Lung (tissue), 12 donors: ENCODE data around the gene NREP. TPM values are rescaled to one million over a fixed set of nuclear protein-coding genes. Genes with fewer than 3 reads are reported as not detected.

ENCODE experiments used
- ATAC-seq: fragments of 200-7000 bp; cut with Tn5 transposase; one replicate; pipeline ENCODE4 v1.9.1; 2020; ENCODE audit warnings: moderate number of reproducible peaks; ENCODE audit not compliant: insufficient read depth, low FRiP score
- DNase-seq, 3 donors: peaks; one replicate each; pipeline ENCODE4 v3.0.0-alpha.2; 2013 to 2017
- H3K27ac ChIP-seq, 2 donors: one replicate each; pipeline ENCODE4 v1.5.1; 2013; ENCODE audit warnings: mild to moderate bottlenecking in 2 of 2, moderate library complexity in 2 of 2, control low read depth in 1 of 2, inconsistent platforms in 1 of 2, low read depth in 1 of 2, low read length in 1 of 2
- H3K27me3 ChIP-seq, 3 donors: one replicate each; pipeline ENCODE4 v1.5.1; 2013; ENCODE audit warnings: low read length in 2 of 3; ENCODE audit not compliant: control insufficient read depth in 3 of 3, insufficient read depth in 3 of 3
- H3K36me3 ChIP-seq, 4 donors: one replicate each; pipeline ENCODE4 v1.5.1; 2013; ENCODE audit warnings: low read length in 4 of 4, mild to moderate bottlenecking in 1 of 4, moderate library complexity in 1 of 4; ENCODE audit not compliant: control insufficient read depth in 4 of 4, insufficient read depth in 4 of 4
- H3K4me1 ChIP-seq, 5 donors: one replicate each; pipeline ENCODE4 v1.5.1; 2013; ENCODE audit warnings: low read length in 5 of 5, mild to moderate bottlenecking in 2 of 5, moderate library complexity in 1 of 5; ENCODE audit not compliant: control insufficient read depth in 5 of 5, insufficient read depth in 5 of 5
- H3K4me3 ChIP-seq: one replicate; pipeline ENCODE4 v1.5.1; 2013; ENCODE audit warnings: mild to moderate bottlenecking, control low read depth, moderate library complexity
- H3K9ac ChIP-seq, 2 donors: one replicate each; pipeline ENCODE4 v1.5.1; 2013; ENCODE audit warnings: low read length in 2 of 2, control low read depth in 1 of 2; ENCODE audit not compliant: insufficient read depth in 1 of 2
- H3K9me3 ChIP-seq, 4 donors: one replicate each; pipeline ENCODE4 v1.5.1; 2013; ENCODE audit warnings: low read length in 3 of 4, mild to moderate bottlenecking in 1 of 4, moderate library complexity in 1 of 4; ENCODE audit not compliant: control insufficient read depth in 4 of 4, insufficient read depth in 3 of 4
- CTCF ChIP-seq: IDR thresholded peaks from 2 replicates; pipeline ENCODE4 v1.5.1; 2012; ENCODE audit warnings: mild to moderate bottlenecking; ENCODE audit errors: control extremely low read depth, extremely low read depth
- WGBS, 2 donors: extraction: QIAGEN DNeasy Blood & Tissue Kit; methylation state at CpG; one replicate each; pipeline ENCODE4 v1.1.7; 2013; 5-methylcytosine and 5-hydroxymethylcytosine counted together
- polyA plus RNA-seq, 2 donors: library from polyadenylated mRNA; stranded (reverse); fragments of 200-250 nt; gene quantifications; one replicate each; pipeline ENCODE4 v1.2.1, GENCODE V29; 2013
- total RNA-seq, 2 donors: library from RNA; depleted of rRNA in 1 of 2; stranded (reverse); fragments of >200 nt in 1 of 2; gene quantifications; one replicate each; pipeline ENCODE4 v1.2.1, GENCODE V29; 2014 to 2021
- donor health status: control.
- donor health status: control.
- donor health status: Bipolar disorder and iron deficiency.
- donor health status: healthy.
- donor health status: DM: yes; HTN: yes; CAD: no.

The NREP gene
- total and polyA plus RNA-seq, 4 donors, result 10.8 to 326 (median 16.8) TPM

GRCh38 chr5:111782216-111782615, 25.2 kb upstream of the NREP start:
- WGBS, 2 donors, result 86 to 90% methylated on average over 2 of the region's 2 CpGs
- Histone ChIP-seq H3K27me3 (no peaks in the 10 kb centered on the region), H3K27ac (no peak overlapping the region), H3K4me1 (peaks cover 0 to 18% (median 4%) of the 10 kb centered on the region in 5 donors), H3K9ac (no peak overlapping the region), H3K9me3 (no peaks in the 10 kb centered on the region), H3K36me3 (no peaks in the 10 kb centered on the region), H3K4me3 (no peak overlapping the region)
- no peak for ATAC-seq
- DNase-seq, result no peak
- TF ChIP-seq CTCF, result no peak

GRCh38 chr5:111781200-111781599, 24.2 kb upstream of the NREP start:
- H3K9ac ChIP-seq, result no peak overlapping the region
- H3K36me3 ChIP-seq, result no peaks in the 10 kb centered on the region
- H3K9me3 ChIP-seq, result no peaks in the 10 kb centered on the region
- no peak overlapping the region for H3K27ac ChIP-seq
- peak in 2 of 3 donors; percentile 27 to 36 for DNase-seq
- H3K4me3 ChIP-seq, result no peak overlapping the region
- H3K4me1 ChIP-seq, result peaks cover 0 to 18% (median 4%) of the 10 kb centered on the region in 5 donors
- no peak for TF ChIP-seq CTCF
- 28 to 51% methylated on average over 6 of the region's 6 CpGs for WGBS, 2 donors
- no peaks in the 10 kb centered on the region for H3K27me3 ChIP-seq
- no peak for ATAC-seq

GRCh38 chr5:111779922-111780292, 22.9 kb upstream of the NREP start:
- Histone ChIP-seq H3K27ac (no peak overlapping the region), H3K9me3 (no peaks in the 10 kb centered on the region), H3K4me3 (no peak overlapping the region), H3K36me3 (no peaks in the 10 kb centered on the region), H3K9ac (no peak overlapping the region), H3K27me3 (no peaks in the 10 kb centered on the region), H3K4me1 (peaks cover 0 to 24% (median 4%) of the 10 kb centered on the region in 5 donors)
- DNase-seq, result peak; percentile 58 to 86 (median 72)
- WGBS, 2 donors, result 11 to 17% methylated on average over 4 of the region's 4 CpGs
- no peak for ATAC-seq
- TF ChIP-seq CTCF, result no peak

GRCh38 chr5:111779260-111779921, 22.4 kb upstream of the NREP start:
- Histone ChIP-seq H3K9ac (peak overlapping the region in 1 of 2 donors; percentile 7), H3K36me3 (no peaks in the 10 kb centered on the region), H3K9me3 (no peaks in the 10 kb centered on the region), H3K27me3 (no peaks in the 10 kb centered on the region), H3K4me1 (peaks cover under 1 to 29% (median 4%) of the 10 kb centered on the region in 5 donors), H3K27ac (no peak overlapping the region), H3K4me3 (no peak overlapping the region)
- no peak for DNase-seq
- no peak for ATAC-seq
- no peak for TF ChIP-seq CTCF
- 55 to 72% methylated on average over 3 of the region's 3 CpGs for WGBS, 2 donors
